HG03025 (cell line): ENCODE data around the gene NPHS1.
"Not testable (repeated sequence)": the region's sequence is repeated elsewhere in the genome, so short reads cannot be mapped to it uniquely, and the experiment has no call there.

Experiments
- ATAC-seq: cut with Tn5 transposase; IDR thresholded peaks from one replicate; pipeline ENCODE4 v1.9.1; 2021; ENCODE audit warnings: mild to moderate bottlenecking, moderate library complexity; ENCODE audit not compliant: unreplicated experiment, low FRiP score

The NPHS1 gene

DNA sequence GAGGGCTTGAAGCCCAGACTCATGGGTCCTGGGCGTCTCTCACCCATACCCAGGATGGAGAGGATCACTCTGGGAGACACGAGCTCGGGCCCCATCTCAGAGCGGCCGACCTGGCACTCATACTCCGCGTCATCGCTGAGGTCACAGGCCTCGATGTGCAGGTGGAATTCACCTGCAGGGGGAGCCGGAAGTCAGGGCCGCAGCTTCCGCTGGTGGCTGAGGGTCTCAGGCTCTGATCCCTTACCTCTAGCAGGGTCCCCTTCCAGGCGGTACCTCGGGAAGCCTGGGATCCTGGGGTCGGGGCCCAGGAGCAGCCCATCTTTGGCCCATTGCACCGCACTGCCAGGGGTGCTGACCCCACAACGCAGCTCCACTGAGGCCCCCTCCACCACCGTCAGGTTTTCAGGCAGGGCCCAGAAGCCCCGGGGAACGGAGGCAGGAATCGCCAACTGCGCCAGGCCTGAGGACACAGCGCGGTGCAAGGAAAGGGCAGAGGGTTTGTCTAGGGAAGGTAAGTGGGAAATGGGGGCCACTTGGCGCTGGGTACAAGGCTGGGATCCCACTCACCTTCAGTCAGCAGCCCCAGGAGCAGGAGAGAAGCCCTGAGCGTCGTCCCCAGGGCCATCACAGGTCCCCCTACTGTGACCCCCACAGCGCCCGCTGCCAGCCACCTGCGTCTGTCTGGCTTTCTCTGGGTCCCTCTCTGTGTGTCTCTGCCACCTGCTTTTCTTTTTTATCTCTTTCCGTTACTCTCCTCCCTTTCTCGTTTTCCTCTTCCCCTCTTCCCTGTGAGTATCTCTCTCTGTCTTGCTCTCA, 883 bp downstream of the NPHS1 start:
- no peak for ATAC-seq

DNA sequence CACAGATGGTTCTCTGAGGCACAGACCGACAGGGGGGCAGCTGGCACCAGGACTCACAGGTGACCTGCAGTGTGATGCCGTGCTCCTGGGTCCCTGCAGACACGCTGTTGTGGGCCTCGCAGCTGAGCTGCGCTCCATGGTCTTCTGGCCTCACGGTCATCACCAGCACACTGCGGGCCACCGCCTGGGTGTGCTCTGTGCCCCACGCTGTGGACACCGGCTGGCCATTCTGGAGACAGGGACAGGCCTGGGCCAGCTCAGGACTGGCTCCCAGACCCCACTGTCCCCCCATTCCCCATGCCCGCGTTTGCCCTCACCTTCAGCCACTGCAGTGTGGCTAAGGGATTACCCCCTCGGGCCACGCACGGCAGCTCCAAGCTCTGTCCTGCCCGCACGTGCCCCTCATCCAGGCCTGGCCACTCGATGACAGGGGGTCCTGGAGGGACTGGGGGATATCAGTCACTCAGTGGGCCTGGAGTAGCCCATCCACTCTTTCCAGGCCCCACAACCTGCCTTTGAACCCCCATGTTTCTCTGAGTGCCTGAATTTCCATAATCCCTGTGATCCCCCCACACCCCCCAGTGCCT, 3.3 kb downstream of the NPHS1 start:
- no peak for ATAC-seq

DNA sequence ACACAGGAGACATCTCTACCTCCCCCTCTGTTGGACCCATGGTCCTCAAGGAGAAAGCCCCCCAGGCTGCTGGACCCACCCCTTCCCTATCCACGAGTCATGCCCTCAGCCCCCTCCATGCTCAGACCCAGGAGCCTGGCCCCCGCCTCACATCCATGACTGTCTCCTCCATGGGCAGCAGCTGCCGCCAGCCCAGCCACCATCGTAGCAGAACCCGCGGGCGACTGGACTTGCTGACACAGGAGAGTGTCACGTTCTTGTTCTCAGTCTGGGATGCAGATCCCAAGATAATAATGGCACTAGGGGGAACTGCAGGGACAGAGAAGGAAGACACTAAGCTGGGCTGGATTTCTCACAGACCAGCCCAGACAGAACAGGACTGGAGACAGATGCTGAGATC, 3.8 kb downstream of the NPHS1 start:
- ATAC-seq = no peak

DNA sequence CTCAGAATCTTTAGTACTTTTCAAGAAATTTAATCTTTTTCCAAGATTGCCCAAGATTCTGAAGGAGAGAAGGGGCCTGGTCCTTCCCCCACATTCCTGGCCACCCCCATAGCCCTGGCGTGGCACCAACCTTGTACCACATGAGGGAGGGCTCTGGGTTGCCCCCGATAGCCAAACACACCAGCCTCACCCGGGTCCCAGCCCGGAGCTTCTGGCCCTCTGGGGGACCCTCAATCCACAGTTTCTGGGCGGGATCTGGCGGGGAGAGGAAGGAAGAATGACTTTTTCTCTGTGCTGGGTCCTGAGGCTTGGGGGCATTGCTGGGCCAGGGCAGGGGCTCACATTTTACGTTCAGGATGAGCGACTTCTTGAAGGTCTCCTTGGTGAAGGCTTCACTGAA, 4.4 kb downstream of the NPHS1 start:
- no peak for ATAC-seq

DNA sequence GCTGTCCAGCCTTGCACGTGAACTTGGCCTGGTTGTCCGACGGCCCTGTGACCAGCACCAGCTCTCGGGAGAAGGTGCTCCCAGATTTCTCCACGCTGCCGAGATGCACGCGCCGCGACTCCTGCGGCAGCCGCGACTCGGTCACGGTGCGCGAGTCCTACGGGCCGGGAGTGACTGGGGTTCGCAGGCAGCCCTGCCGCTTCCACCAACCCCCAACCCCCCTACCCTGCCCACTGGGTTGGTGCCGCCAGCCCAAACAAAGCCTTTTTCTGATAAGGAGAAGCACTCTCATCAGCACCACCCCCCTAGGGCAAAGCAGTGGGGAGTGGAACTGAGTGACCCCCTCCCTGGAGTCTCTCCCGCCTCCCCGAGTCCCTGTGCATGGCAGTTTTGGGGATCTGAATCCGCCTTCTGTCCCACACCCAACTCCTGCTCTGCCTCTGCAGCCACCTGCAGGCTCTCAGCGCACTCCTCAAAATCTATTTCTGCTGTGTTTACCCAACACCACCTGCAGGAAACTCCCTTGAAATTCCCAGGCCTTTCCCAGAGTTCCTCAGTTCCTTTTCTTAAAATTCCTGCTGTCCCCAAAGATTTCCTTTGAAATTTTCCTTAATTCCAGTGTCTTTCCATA, 6.2 kb downstream of the NPHS1 start:
- no peak for ATAC-seq

DNA sequence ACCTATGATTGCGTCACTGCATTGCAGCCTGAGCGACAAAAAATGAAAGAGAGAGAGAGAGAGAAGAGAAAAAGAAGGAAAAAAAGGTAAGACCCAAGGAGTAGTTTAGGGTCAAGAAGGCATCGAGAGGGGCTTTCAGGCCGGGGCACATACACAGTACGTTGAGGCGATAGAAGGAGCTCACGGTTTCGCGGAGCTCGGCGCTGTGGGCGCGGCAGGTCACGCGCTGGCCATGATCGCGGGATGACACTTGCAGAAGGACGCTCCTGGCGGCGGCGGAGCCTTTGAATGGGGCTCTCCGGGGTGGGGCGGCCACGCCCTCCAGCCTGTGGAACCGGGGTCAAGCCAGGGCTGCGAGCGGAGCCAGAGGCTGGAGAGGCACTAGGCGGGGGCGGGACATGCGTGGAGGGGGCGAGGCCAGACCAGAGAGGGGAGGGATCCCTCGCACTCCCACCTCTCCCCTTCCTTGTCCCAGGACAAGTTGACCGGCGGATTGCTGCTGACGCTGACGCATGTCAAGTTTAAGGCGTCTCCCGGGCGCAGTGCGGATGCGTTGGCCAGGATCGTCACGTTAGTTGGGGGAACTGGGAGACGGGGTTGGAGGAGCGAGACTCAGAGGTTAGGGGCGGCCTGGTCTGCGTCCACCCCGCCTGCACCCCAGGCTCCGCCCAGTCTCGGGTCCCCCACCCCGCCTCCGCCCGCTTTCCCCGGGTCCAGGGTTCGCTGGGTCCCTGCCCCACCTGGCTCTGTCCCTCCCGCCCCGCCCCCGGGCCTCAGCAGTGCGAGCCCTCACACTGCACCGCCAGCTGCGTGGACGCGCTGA, 6.9 kb downstream of the NPHS1 start:
- ATAC-seq = no peak

DNA sequence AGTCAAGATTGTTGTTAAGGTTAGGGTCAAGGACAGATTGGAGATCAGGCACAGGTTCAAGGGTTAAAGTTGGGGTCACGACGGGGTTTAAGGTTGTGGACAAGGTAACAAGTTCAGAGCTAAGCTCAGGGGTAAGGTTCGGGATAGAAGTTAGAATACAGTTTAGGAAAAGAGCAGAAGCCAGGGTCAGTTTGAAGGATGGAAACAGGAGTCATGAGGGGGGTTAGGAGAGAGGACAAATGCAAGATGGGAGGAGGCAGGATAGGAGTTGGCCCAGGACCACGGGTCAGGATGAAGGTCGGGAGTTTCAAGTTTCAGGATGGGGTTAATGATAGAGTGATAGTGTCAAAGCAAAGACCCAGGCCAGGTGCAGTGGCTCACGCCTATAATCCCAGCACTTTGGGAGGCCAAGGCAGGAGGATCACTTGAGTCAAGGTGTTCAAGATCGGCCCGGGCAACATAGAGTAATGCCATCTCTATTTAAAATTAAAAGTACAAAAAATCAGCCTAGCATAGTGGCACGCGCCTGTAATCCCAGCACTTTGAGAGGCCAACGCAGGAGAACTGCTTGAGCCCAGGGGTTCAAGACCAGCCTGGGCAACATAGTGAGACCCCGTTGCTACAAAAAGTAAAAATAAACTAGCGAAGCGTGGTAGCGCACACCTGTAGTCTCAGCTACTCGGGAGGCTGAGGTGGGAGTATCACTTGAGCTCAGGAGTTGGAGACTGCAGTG, 7.7 kb downstream of the NPHS1 start:
- no peak for ATAC-seq

DNA sequence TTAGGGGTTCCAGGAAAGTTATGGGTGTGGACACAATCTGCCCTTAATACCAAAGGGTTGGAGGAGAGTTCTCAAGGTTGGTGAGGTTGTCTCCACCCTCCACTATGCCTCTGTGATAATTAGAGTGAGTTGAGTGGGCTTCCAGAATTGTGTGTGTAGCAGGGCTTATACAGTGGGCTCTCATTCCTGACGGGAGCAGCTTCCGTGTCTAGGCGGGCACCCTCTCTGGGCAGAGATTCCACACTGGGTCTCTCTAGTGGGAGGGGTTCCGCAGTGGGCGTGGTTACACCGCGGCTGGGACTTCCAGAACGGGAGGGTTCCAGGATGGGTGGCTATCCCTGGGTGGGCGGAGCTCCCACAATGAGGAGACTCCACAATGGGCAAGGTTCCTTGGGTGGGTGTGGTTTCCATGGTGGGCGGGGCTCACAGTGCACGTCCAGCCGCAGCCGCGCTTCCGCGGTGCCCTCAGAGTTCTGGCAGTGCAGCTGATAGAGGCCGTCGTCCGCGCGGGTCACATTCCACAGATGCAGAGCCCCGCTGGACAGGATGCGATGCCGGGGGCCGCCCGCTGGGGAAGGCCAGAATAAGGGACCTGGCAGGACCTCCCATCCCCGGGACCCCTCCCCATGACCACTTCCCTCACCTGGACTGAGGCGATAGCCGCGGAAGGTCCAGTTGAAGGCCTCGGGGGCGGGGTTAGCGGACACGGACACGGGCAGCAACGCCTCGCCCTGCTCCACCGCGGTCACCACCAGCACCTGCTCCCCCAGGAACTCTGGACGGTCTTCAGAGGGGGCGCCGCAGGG, 8.4 kb downstream of the NPHS1 start:
- no peak for ATAC-seq

DNA sequence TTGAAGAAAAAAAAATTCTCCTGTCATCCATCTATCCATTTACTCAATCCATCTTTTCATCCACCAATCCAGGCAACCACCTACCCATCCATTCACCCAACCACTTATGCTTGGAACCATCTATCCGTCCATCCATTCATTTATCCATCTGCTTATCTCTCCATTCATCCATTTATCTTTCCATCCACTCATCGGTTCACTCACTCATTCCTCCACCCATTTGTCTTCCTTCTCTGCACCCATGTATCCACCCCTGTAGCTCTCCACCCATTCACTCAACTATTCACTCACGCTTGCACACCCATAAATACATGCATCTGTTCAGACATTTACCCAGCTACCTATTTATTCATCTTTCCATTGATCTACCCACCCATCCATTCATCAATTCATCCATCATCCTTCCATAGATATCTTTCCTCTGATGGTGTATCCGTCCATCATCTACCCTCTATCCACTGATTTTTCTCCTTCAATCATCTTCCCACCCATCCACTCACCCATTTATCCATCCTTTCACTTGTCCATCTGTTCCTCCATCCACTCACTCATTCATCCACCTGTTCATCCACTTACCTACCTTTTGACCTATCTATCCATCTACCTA, 9.5 kb downstream of the NPHS1 start:
- no peak for ATAC-seq

DNA sequence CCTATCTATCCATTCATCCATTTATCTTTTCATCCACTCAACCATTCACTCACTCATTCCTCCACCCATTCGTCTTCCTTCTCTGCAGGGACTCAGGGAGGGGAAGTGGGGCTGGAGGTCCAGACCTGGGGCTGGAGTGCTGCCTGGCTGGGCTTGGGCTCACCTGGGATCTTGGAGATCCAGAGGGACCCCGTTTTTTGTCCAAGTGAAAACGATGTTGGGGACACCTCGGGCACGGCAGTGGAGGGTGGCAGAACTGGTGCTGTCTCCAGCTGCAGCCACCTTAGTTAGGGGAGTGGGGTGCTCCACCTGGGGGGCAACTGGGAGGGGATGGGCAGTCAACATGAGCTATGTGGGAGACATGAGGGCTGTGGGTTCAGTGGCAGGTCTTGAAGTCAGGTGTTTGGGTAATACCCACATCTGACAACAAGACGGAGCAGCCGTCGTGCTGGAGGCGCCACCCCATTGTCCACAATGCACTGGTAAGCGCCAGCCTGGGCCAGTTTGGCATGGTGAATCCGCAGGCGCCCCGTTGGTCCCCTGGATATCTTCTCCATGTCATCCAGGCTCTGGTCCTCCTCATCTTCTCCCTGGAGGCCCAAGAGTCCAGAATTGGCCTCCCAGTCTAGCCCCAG, 10.2 kb downstream of the NPHS1 start:
- ATAC-seq = no peak

DNA sequence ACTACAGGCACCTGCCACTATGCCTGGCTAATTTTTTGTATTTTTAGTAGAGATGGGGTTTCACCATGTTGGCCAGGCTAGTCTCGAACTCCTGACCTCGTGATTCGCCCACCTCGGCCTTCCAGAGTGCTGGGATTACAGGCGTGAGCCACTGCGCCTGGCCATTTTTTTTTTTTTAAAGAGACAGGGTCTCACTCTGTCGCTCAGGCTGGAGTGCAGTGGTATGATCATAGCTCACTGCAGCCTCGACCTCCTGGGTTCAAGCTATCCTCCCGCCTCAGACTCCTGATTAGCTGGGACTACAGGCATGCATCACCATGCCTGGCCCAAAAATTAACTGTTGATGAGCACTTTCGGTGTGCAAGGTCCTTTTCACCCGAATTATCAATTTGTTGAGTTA, 16.2 kb downstream of the NPHS1 start:
- not testable (repeated sequence) for ATAC-seq

DNA sequence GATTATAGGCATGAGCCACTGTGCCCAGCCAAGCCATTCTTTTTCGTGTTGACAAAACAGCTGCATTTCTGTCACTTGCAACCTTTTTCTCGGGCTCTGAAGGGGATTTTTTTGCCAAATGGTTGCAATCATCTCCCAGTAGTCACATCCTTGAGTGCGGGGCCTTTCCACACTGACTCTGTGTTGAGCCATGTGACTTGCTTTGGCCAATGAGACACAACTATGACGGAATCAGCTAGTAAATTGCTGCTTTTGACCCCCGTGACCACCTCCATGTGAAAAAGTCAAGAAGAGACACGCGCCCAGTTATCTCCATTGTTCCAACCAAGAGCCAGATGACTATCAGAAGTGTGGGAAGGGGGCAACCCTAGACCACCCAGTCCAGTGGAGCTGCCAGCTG, 18.3 kb downstream of the NPHS1 start:
- ATAC-seq = no peak

DNA sequence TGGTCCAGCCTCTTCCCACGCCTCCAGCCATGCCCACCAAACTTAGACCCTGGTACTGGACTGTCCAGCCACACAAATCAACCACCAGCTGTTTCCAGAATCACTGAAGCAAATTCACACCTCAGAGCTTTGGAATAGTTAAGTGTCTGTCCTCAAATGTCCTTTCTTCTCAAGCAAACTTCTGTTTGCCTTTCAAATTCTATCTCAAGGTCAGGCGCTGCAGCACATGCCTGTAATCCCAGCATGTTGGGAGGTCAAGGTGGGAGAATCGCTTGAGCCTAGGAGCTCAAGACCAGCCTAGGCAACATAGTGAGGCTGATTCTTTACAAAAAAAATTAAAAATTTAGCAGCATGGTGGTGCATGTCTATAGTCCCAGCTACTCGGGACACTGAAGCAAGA, 20.2 kb downstream of the NPHS1 start:
- no peak for ATAC-seq

DNA sequence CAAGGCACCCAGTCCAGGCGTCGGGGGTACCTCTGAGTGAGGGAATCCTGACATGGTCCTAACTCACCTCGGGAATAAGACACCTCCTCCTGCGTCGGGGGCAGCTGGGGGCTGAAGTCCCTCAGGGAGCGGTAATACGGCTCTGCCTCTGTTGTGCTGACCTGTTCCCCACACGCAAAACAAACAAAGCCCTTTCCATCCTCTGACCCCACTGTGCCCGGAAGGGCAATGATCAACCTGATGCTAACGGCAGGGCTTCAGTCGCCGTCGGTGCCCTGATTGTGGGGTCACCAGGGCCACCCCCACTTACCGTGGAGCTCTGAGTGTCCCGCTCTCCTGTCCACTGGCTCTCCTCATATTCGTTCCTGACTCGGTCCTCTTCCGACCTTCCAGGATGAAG, 21.3 kb downstream of the NPHS1 start:
- no peak for ATAC-seq

DNA sequence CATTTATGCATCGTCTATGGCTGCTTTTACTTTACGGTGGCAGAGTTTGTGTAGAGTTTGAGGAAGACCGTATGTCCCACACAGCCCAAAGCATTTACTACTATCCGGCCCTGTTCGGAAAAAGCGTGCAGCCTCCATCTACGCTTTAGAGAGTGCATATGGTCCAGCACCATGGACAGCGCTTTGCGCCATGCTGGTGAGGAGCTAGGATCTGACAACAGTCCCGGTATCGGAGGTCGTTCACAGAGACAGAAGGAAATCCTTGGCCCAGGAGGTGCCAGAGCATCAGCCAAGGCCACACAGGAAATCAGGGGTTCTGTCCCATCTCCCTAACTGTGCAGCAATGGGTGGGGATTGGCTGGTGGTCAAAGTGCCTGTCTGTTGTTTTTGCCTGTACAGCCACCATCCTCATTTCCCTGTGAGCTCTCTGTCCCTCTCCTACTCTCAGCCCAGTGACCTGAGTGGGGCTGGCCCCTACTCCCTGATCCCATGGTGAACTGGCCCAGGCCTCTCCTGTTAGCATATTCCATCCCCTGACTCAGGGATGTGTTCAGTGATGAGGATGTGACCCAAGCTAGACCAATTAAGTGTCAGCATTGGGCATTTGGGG, 23.5 kb downstream of the NPHS1 start:
- ATAC-seq = no peak

DNA sequence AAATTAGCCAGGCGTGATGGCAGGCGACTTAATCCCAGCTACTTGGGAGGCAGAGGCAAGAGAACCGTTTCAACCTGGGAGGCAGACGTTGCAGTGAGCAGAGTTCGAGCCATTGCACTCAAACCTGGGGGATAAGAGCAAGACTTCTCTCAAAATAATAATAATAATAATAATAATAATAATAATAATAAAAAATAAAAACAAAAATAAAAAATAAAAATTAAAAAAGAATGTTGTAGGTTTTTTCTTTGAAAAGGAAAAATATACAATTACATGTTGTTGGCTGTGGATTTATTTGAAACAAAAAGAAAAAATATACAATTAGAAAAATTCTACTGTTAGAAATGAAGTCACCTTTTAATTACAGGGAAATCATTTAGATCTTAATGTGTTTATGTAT, 28.2 kb downstream of the NPHS1 start:
- no peak for ATAC-seq

DNA sequence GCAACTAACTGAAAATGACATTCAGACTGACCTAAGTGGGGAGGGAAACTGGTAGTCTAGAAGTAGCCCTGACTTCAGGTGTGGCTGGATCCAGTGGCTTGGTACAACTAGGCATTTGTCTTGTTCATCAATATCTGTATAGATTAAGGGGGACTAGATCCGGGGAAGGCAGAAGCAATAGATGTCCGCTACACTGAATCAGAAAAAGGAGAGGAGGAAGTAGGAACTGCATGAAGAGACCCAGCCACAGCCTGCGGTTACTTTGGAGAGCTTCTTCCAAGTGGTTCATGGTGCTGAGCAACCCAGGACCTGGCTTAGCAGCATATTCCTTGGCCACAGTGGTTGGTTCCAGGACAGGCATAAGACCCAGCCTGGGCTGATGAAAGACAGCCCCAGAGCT, 29.7 kb downstream of the NPHS1 start:
- no peak for ATAC-seq

DNA sequence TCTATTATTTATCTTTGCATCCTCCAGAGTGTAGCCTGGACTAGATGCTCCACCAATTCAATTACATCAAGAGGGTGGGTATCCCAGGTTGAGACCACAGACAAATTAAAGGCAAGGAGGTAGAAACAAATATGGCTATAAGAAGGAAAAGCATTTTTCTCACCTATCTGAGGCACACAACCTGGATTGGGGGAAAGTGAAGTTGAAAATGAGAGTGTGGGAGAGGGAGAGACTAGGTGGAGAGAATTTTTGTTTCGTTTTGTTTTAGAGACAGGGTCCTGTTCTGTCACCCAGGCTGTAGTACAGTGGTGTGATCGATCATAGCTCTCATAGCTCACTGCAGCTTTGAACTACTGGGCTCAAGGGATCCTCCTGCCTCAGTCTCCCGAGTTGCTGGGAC, 33.9 kb downstream of the NPHS1 start:
- no peak for ATAC-seq
